ENCODE measurements around the gene STAT5B. TPM values are rescaled to one million over a fixed set of nuclear protein-coding genes. Genes with fewer than 3 reads are reported as not detected.

The STAT5B gene
- total RNA-seq, 2 experiments from 2014 or later: 162 to 203 TPM

DNA sequence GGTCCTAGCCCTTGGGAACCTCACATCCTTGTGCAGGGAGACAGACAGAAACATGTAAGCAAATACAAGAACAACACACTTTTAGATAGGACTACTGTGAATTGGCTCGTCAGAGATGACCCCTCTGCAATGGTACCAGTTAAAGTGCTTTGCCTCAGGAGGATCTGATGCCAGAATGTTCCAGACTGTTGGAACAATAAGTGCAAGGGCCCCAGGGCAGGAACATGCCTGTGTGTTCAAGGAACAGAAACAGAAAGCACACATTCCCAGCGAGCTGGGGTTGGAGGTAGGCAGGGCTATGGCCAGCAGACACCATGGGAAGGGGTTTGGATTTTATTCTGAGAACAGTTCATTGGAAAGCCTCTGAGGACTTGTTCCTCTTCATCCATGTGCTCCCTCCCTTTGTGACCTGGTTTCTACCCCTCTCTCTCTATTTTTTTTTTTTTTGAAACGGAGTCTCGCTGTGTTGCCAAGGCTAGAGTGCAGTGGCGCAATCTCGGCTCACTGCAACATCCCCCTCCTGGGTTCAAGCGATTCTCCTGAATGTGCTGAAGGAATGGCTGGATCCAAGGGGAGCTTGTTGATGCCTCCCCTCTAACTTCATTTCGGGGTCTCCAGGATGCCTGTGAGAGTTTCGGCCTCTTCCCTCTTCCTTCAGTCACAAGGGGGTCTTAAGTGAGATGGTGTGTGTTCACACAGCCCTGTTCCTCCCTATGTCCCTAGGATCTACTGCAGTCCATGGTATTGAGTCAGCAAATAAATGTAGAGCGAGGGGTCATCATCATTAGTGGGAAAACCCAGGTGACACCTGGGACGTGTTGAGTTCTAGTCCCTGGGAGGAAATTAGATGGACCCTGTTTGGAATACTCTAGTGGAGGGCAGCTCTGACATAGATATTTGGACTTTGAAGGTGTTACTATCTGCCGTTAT, 18.5 kb upstream of the STAT5B start:
- intact Hi-C loops (cut with DNase I, micrococcal nuclease): no loop called here
- Mint-ChIP-seq H3K27ac (peak overlapping the region; percentile 82), H3K4me3 (no peak overlapping the region), H3K27me3 (no peaks in the 10 kb centered on the region), H3K4me1 (peaks cover 44% of the 10 kb centered on the region), H3K9me3 (ENCODE audit: low read depth) (no peaks in the 10 kb centered on the region), H3K36me3 (ENCODE audit: low read depth) (peaks cover 67% of the 10 kb centered on the region)
- DNase-seq: no peak
- no peak for ATAC-seq
- ChIA-PET CTCF (interaction anchor here (9.3 kb wide), 1 partner anchor 72 kb away, joined by 55 read pairs; no protein-coding TSS in a partner anchor), POLR2A (interaction anchor here (0.6 kb wide), 1 partner anchor 259 kb away, joined by 3 read pairs; no protein-coding TSS in a partner anchor)

DNA sequence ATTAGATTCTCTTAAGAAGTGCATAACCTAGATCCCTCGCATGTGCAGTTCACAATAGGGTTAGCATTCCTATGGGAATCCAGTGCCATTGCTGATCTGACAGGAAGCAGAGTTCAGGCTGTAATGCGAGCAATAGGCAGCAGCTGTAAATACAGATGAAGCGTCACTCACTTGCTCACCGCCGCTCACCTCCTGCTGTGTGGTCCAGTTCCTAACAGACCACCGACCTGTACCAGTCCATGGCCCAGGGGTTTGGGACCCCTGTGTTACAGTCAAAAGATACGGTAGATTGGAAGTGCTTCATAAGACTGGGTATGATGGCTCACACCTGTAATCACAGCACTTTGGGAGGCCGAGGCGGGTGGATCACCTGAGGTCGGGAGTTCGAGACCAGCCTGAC, 14.9 kb upstream of the STAT5B start:
- peak overlapping the region; percentile 81 for H3K4me3 Mint-ChIP-seq
- intact Hi-C loops (cut with DNase I, micrococcal nuclease): no loop called here
- H3K9me3 Mint-ChIP-seq (ENCODE audit: low read depth): no peaks in the 10 kb centered on the region
- H3K4me1 Mint-ChIP-seq: peaks cover 56% of the 10 kb centered on the region
- peaks cover 77% of the 10 kb centered on the region for H3K36me3 Mint-ChIP-seq (ENCODE audit: low read depth)
- no peaks in the 10 kb centered on the region for H3K27me3 Mint-ChIP-seq
- H3K27ac Mint-ChIP-seq: peak overlapping the region; percentile 96
- no peak for DNase-seq
- no peak for ATAC-seq
- CTCF ChIA-PET: interaction anchor here (0.6 to 9.3 kb wide), 4 partner anchors 11 to 68 kb away, joined by 3 to 55 read pairs (median 3); no protein-coding TSS in a partner anchor
- POLR2A ChIA-PET: interaction anchor here (0.8 to 5.4 kb wide), 2 partner anchors 19 to 42 kb away, joined by 3 to 44 read pairs; no protein-coding TSS in a partner anchor

DNA sequence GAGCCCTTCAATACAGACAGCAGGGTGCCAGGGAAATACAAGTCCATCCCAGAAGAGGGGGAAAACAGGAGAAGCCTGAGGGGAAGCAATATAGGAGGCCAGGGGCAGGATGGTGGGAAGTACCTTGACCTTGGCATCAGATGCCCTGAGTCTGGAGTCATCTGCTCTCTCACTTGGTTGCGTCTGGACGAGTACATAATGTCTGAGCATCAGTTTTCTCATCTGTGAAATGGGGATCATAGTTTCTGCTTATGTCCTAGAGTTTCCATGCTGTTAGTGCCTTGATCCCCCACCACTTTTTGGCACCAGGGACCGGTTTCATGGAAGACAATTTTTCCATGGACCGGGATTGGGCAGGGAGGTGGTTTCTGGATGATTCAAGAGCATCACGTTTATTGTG, 14.4 kb upstream of the STAT5B start:
- Mint-ChIP-seq H3K27me3 (no peaks in the 10 kb centered on the region), H3K9me3 (ENCODE audit: low read depth) (no peaks in the 10 kb centered on the region), H3K27ac (peak overlapping the region; percentile 96), H3K4me3 (peak overlapping the region; percentile 81), H3K4me1 (peaks cover 59% of the 10 kb centered on the region), H3K36me3 (ENCODE audit: low read depth) (peaks cover 72% of the 10 kb centered on the region)
- DNase-seq (no peak), ATAC-seq (no peak)
- intact Hi-C loops (cut with DNase I, micrococcal nuclease): no loop called here
- ChIA-PET POLR2A (interaction anchor here (0.8 to 5.4 kb wide), 3 partner anchors 19 to 68 kb away, joined by 3 to 44 read pairs (median 5); no protein-coding TSS in a partner anchor), CTCF (interaction anchor here (1.0 to 9.3 kb wide), 7 partner anchors 13 to 130 kb away, joined by 3 to 55 read pairs (median 3); no protein-coding TSS in a partner anchor)

DNA sequence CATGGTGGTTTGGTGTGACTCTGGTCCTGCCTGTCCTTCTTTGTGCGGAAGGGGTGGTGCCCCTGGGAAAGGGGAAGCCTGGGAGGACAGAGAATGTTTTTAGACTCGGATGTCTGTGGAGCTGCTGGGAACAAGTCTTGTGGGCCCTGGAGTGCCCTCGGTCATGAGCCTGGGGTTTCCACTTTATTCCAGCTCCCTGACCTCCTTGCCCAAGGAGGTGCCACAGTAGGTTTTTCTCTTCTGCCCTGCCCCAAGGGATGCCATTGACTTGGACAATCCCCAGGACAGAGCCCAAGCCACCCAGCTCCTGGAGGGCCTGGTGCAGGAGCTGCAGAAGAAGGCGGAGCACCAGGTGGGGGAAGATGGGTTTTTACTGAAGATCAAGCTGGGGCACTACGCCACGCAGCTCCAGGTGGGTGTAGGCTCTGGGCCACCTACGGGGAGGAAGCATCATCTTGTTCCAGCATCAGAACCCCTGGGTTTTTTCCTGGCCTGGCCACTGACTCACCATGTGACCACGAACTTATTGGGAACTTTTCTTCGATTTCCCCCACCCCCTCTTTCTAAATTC, 13.5 kb upstream of the STAT5B start:
- Mint-ChIP-seq H3K36me3 (ENCODE audit: low read depth) (peaks cover 66% of the 10 kb centered on the region), H3K4me1 (peaks cover 60% of the 10 kb centered on the region), H3K9me3 (ENCODE audit: low read depth) (no peaks in the 10 kb centered on the region), H3K27me3 (no peaks in the 10 kb centered on the region), H3K4me3 (peak overlapping the region; percentile 81), H3K27ac (peak overlapping the region; percentile 96)
- ChIA-PET POLR2A (interaction anchor here (0.7 to 5.4 kb wide), 14 partner anchors 14 to 109 kb away, joined by 3 to 44 read pairs (median 4); partner anchors contain the start of genes KCNH4, STAT3 and STAT5B), CTCF (interaction anchor here (0.8 to 9.3 kb wide), 9 partner anchors 12 to 131 kb away, joined by 3 to 55 read pairs (median 4); partner anchors contain the start of gene STAT3)
- peak; percentile 31 for ATAC-seq
- intact Hi-C loops (cut with DNase I, micrococcal nuclease): loop anchor here (1.0 to 5.0 kb wide), 6 partner anchors 18 to 318 kb away; partner anchors contain the start of genes DHX58 (in 1 of the 2), DNAJC7 (in 1 of the 2), RETREG3 (in 1 of the 2) and TUBG1 (in 1 of the 2)
- peak; percentile 80 for DNase-seq

DNA sequence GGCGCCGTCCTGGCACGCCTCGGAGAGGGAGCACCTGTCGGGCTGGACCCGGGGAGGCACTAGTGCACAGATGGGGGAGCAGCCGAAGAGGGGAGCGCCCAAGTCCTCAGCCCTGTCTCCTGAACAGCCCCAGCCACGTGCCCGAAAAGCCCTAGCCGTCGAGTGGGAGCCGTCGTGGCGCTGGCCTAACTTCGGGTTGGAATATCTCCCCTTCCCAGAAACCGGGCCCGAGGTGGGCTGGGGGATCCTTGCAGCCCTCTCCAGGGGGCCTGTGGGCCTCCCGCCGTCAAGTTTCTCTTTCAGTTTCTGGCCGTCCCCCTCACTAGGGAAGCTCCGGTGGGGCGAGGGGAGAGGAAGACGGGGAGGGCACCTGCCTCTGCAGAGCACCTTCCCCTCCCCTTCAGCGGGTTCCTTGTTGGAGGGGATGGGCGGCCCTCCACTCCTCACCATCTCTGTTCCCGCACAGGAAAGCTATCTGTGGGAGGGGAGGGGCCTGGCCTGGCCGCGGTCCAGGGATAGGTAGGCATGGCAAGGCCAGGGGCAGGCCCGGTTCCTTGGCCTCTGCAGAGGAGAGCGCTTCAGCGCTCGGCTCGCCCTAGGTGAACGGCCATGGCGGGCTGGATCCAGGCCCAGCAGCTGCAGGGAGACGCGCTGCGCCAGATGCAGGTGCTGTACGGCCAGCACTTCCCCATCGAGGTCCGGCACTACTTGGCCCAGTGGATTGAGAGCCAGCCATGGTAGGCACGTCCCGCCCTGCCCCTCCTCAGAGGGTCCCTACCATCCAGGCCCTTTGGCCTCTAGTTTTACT, 12.8 kb upstream of the STAT5B start:
- H3K27ac Mint-ChIP-seq: peak overlapping the region; percentile 96
- intact Hi-C loops (cut with DNase I, micrococcal nuclease): loop anchor here (1.0 to 5.0 kb wide), 10 partner anchors 13 to 318 kb away; partner anchors contain the start of genes DHX58 (in 1 of the 2), DNAJC7 (in 1 of the 2), RETREG3 (in 1 of the 2) and STAT3 (in 1 of the 2)
- ATAC-seq: peak; percentile 33
- no peaks in the 10 kb centered on the region for H3K27me3 Mint-ChIP-seq
- ChIA-PET POLR2A (interaction anchor here (0.8 to 5.4 kb wide), 13 partner anchors 14 to 109 kb away, joined by 3 to 44 read pairs (median 5); partner anchors contain the start of genes KCNH4, STAT3 and STAT5B), CTCF (interaction anchor here (0.7 to 9.3 kb wide), 8 partner anchors 11 to 107 kb away, joined by 3 to 55 read pairs (median 4); partner anchors contain the start of genes GHDC and STAT3)
- peaks cover 61% of the 10 kb centered on the region for H3K4me1 Mint-ChIP-seq
- peak overlapping the region; percentile 81 for H3K4me3 Mint-ChIP-seq
- peak; percentile 72 for DNase-seq
- no peaks in the 10 kb centered on the region for H3K9me3 Mint-ChIP-seq (ENCODE audit: low read depth)
- H3K36me3 Mint-ChIP-seq (ENCODE audit: low read depth): peaks cover 61% of the 10 kb centered on the region

DNA sequence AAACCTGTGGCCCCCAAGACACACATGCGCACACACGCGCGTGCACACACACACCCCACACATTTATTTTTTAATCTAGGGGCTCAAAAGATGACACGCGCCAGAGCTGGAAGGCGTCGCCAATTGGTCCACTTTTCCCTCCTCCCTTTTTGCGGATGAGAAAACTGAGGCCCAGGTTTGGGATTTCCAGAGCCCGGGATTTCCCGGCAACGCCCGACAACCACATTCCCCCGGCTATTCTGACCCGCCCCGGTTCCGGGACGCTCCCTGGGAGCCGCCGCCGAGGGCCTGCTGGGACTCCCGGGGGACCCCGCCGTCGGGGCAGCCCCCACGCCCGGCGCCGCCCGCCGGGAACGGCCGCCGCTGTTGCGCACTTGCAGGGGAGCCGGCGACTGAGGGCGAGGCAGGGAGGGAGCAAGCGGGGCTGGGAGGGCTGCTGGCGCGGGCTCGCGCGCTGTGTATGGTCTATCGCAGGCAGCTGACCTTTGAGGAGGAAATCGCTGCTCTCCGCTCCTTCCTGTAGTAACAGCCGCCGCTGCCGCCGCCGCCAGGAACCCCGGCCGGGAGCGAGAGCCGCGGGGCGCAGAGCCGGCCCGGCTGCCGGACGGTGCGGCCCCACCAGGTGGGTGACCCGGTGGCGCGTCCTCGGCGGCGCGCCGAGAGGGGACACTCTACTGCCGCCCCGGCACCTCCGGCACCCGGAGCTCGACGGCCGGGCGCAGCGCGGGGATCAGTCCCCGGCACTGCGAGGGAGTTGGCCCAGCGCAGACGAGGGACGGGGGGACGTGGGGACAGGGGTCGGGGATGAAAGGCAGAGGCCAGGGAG, 12.0 kb upstream of the STAT5B start, which contains the start of gene STAT5A:
Gene STAT5A, plus strand, starts transcription at position 522 of the 826 bp plus-strand sequence. CDS start 914 bp downstream, outside the sequence.
- Mint-ChIP-seq H3K9me3 (ENCODE audit: low read depth) (no peaks in the 10 kb centered on the region), H3K27me3 (no peaks in the 10 kb centered on the region), H3K4me1 (peaks cover 63% of the 10 kb centered on the region), H3K36me3 (ENCODE audit: low read depth) (peaks cover 55% of the 10 kb centered on the region), H3K4me3 (peak within 1 kb of the TSS; percentile 81), H3K27ac (peak within 1 kb of the TSS; percentile 96)
- peak; percentile 65 for ATAC-seq
- CTCF ChIA-PET: interaction anchor here (0.5 to 9.3 kb wide), 6 partner anchors 24 to 143 kb away, joined by 3 to 55 read pairs (median 4); partner anchors contain the start of gene GHDC
- peak; percentile 90 for DNase-seq
- POLR2A ChIA-PET: interaction anchor here (0.6 to 5.4 kb wide), 9 partner anchors 13 to 209 kb away, joined by 3 to 44 read pairs (median 6); partner anchors contain the start of gene STAT5B
- intact Hi-C loops (cut with DNase I, micrococcal nuclease): loop anchor here (1.0 to 5.0 kb wide), 11 partner anchors 11 to 319 kb away; partner anchors contain the start of genes DHX58 (in 1 of the 2), DNAJC7 (in 1 of the 2), RETREG3 (in 1 of the 2) and STAT3 (in 1 of the 2)

DNA sequence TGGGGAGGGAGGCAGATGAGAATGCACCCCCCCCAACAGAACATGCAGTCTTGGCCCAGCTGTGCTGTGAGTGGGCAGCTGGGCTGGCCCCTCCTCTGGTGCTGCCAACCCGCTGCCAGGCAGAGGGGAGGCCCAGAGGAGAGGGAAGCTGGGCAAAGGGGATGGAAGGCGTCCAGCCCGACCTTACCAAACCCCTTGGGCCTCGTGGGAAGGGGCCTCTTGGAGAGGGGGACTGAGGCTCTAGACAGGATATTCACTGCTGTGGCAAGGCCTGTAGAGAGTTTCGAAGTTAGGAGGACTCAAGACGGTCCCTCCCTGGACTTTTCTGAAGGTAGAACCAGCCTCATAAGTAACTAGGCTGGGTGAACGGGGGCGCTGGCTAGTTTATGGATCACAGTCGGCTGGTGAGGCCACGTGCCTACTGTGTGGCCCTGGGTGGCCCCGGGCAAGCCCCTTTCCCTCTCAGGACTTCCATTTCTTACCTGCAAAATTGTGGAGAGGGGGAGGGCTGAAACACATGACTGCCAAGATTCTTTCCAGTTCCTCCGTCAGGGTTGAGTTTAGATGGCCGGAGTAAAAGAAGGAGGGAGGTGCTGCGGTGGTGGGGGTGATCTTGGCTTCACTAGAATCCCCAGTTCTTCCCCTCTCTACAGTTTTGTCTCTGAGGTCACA, 11.2 kb upstream of the STAT5B start:
- intact Hi-C loops (cut with DNase I, micrococcal nuclease): loop anchor here (1.0 to 5.0 kb wide), 6 partner anchors 10 to 320 kb away; partner anchors contain the start of genes DHX58 (in 1 of the 2), DNAJC7 (in 1 of the 2), RETREG3 (in 1 of the 2) and TUBG1 (in 1 of the 2)
- H3K4me1 Mint-ChIP-seq: peaks cover 66% of the 10 kb centered on the region
- ChIA-PET POLR2A (interaction anchor here (0.8 to 5.4 kb wide), 8 partner anchors 10 to 101 kb away, joined by 3 to 44 read pairs (median 7); partner anchors contain the start of genes GHDC and STAT5B), CTCF (interaction anchor here (0.5 to 9.3 kb wide), 6 partner anchors 10 to 144 kb away, joined by 3 to 55 read pairs (median 4); no protein-coding TSS in a partner anchor)
- H3K36me3 Mint-ChIP-seq (ENCODE audit: low read depth): peaks cover 52% of the 10 kb centered on the region
- peak overlapping the region; percentile 81 for H3K4me3 Mint-ChIP-seq
- DNase-seq (peak; percentile 74), ATAC-seq (peak; percentile 37)
- H3K9me3 Mint-ChIP-seq (ENCODE audit: low read depth): no peaks in the 10 kb centered on the region
- peak overlapping the region; percentile 92 for H3K27ac Mint-ChIP-seq
- H3K27me3 Mint-ChIP-seq: no peaks in the 10 kb centered on the region

DNA sequence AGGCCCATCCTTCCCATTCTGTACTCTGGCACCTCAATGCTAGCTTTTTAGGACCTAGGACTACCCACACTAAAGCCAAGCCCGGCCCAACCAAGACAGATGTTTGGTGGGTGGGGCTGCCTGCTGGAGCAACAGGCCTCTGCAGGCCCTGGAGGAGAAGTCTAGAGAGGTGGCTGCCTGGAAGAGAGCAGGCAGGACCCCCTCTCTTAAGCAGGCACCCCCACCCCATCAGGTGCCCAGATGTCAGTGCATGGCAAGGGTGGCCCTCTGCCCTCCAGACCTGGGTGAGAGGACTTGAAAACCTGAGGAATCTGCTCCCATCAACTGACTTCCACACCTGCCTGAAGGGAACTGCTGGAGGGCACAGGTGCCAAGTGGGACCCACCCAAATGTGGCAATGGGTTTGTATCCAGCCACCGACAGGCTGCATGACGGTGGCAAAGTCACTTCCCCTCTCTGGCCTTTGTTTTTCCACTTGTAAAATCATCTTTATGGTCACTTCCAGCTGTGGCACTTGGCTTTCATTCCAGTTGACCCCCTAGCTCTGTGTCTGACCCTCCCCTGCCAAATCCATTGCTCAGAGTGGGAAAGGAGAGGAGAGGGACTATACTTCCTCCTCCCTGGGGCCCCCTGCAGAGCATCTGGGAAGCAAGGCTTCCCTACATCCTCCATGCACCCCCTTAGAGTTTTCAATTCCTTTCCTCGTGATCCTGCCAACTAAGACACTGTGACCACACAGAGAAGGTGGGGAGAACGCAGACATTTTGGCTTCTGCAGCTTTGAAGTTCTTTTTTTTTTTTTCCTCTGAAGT, 10.4 kb upstream of the STAT5B start:
- DNase-seq (peak; percentile 49), ATAC-seq (no peak)
- H3K36me3 Mint-ChIP-seq (ENCODE audit: low read depth): peaks cover 43% of the 10 kb centered on the region
- ChIA-PET CTCF (interaction anchor here (0.7 to 9.3 kb wide), 5 partner anchors 9 to 102 kb away, joined by 3 to 55 read pairs (median 4); no protein-coding TSS in a partner anchor), POLR2A (interaction anchor here (0.8 to 5.4 kb wide), 6 partner anchors 9 to 92 kb away, joined by 3 to 44 read pairs (median 4); partner anchors contain the start of gene GHDC)
- intact Hi-C loops (cut with DNase I, micrococcal nuclease): loop anchor here (1.0 to 5.0 kb wide), 6 partner anchors 9 to 321 kb away; partner anchors contain the start of genes DHX58 (in 1 of the 2), DNAJC7 (in 1 of the 2), RETREG3 (in 1 of the 2) and TUBG1 (in 1 of the 2)
- H3K9me3 Mint-ChIP-seq (ENCODE audit: low read depth): no peaks in the 10 kb centered on the region
- peaks cover 61% of the 10 kb centered on the region for H3K4me1 Mint-ChIP-seq
- peak overlapping the region; percentile 81 for H3K4me3 Mint-ChIP-seq
- no peaks in the 10 kb centered on the region for H3K27me3 Mint-ChIP-seq
- H3K27ac Mint-ChIP-seq: peak overlapping the region; percentile 92
